Stimulated activated naive CD8-positive, alpha-beta T cell treated with anti-CD3 and anti-CD28 coated beads, Interleukin-15, amount 100 ng/mL, for 72 hours (primary cell): Measurements from ENCODE around the gene IL1RAPL1.

Experiments
- ATAC-seq: fragments of 150-1000 bp; cut with Tn5 transposase; 2 replicates; pipeline ENCODE4 v1.10.0; 2021; ENCODE audit warnings: mild to moderate bottlenecking, moderate library complexity
- DNase-seq, 2 donors: peaks; one replicate each; pipeline ENCODE4 v3.0.0; 2021 to 2022
- H3K27ac Mint-ChIP-seq, 2 donors: one replicate each; pipeline ENCODE4 v1.8.0; 2022; ENCODE audit warnings: mild to moderate bottlenecking in 2 of 2, mixed read lengths in 2 of 2, moderate library complexity in 2 of 2
- H3K27me3 Mint-ChIP-seq: one replicate; pipeline ENCODE4 v1.8.0; 2022; ENCODE audit warnings: mixed read lengths
- H3K4me1 Mint-ChIP-seq: one replicate; pipeline ENCODE4 v1.8.0; 2022; ENCODE audit warnings: mild to moderate bottlenecking, mixed read lengths
- H3K4me3 Mint-ChIP-seq, 2 donors: one replicate each; pipeline ENCODE4 v1.8.0; 2022; ENCODE audit warnings: mild to moderate bottlenecking in 2 of 2, mixed read lengths in 2 of 2, moderate library complexity in 1 of 2
- H3K9me3 Mint-ChIP-seq, 2 donors: one replicate each; pipeline ENCODE4 v1.8.0; 2022; ENCODE audit warnings: mixed read lengths in 2 of 2

The IL1RAPL1 gene

DNA sequence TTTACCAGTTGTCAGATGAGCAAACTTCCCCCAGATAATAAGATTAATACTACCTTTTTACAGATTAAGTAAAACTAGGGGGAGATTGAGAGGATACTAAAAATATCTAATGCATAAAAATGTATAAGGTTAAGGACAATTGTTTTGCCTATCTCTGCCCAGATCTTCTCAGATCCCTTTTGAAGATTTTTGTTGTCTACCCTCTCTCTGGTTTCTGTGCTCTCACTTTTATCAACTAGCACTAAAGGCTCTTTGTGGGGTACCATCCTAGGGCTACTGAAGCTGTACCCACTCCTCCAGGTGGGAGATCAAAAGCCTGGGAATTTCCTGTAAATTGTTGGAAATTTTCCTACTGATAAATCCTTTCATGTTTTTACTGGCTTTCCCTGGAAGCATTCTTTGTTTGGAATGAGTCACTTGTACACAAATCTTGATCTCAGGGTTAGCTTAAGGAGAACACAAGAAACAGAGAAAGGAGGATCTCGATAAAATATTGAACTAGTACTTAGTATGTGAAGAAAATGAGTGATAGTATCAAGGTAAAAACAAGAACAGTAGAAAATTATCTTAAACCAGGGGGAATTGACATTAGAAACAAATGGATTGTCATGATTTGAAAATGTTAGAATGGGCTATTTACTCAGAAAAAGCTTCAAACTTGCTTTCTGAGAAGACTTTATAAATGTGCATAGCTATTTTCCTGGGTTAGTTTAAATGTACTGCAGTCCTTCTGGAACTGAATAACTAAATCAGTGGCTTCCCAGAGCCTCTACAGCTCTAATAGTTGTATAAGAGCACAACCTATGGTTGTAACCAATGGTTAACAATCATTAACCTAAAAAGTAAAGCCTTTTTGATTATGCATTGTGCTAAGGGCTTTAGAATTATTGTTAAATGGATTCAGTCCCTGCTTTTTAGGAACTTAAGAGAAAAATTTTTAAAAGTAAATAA lies 948.2 kb downstream of the IL1RAPL1 start:
- DNase-seq (no peak), ATAC-seq (no peak)
- H3K4me3 Mint-ChIP-seq: no peak overlapping the region

DNA sequence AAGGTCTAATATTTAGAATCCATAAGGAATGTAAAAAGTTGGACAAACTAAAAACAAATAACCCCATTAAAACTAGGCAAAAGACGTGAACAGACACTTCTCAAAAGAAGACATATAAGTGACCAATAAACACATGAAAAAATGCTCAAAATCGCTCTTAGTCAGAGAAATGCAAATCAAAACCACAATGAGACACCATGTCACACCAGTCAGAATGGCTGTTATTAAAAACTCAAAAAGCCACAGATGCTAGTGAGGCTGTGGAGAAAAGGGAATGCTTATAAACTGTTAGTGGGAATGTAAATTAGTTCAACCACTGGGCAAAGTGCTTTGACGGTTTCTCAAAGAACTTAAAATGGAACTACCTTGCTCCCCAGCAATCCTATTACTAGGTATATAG lies 953.8 kb downstream of the IL1RAPL1 start:
- Mint-ChIP-seq H3K4me1 (no peaks in the 10 kb centered on the region), H3K27me3 (no peaks in the 10 kb centered on the region), H3K9me3 (no peaks in the 10 kb centered on the region), H3K27ac (no peak overlapping the region), H3K4me3 (no peak overlapping the region)
- DNase-seq: no peak
- ATAC-seq: no peak

More for the DNA sequence above, 948.2 kb downstream of the IL1RAPL1 start:
- Mint-ChIP-seq H3K27ac (no peak overlapping the region), H3K4me1 (no peaks in the 10 kb centered on the region), H3K27me3 (no peaks in the 10 kb centered on the region), H3K9me3 (no peaks in the 10 kb centered on the region)

GRCh38 chrX:29542152-29542551 lies 954.9 kb downstream of the IL1RAPL1 start:
- Mint-ChIP-seq H3K27me3 (no peaks in the 10 kb centered on the region), H3K4me3 (no peak overlapping the region), H3K9me3 (no peaks in the 10 kb centered on the region), H3K4me1 (no peaks in the 10 kb centered on the region), H3K27ac (no peak overlapping the region)
- DNase-seq (no peak), ATAC-seq (no peak)

DNA sequence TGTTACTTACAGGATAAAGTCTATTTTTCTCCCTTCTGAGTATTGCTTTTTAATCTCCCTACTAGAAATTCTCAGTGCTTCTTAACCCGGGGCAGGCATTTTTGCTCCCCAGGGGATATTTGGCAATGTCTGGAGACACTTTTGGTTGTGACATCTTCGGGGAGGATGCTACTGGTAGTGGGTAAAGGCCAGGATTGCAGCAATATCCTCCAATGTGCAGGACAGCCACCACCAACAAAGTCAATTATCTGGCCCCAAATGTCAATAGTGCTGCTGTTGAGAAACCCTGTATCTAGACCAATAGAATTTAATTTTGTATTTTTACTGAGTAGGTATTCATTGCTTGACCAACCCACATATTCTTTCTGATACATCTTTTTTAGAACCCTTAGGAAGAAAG lies 958.6 kb downstream of the IL1RAPL1 start:
- Mint-ChIP-seq H3K9me3 (no peaks in the 10 kb centered on the region), H3K4me1 (no peaks in the 10 kb centered on the region), H3K4me3 (no peak overlapping the region), H3K27me3 (no peaks in the 10 kb centered on the region), H3K27ac (no peak overlapping the region)
- DNase-seq (no peak), ATAC-seq (no peak)

DNA sequence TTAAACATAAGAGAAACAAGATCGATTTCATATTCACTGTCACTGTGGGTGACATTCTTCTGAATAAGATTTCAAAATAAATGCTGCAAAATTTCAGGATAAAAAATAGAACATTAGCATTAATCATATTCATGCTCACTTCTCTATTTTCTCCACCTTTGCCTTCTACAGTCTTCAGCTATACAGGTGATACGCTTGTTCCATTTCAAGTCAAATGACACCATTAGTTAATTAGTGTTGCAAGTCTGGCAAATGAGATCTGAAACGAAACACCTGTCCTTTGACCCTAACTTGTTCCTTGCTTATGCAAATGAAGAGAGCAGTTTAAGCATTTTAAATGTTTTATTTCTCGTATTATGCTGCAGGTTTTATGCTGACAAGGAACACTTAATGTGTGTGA lies 960.6 kb downstream of the IL1RAPL1 start:
- Mint-ChIP-seq H3K27me3 (no peaks in the 10 kb centered on the region), H3K4me3 (no peak overlapping the region), H3K4me1 (no peaks in the 10 kb centered on the region), H3K9me3 (no peaks in the 10 kb centered on the region), H3K27ac (no peak overlapping the region)
- ATAC-seq (no peak), DNase-seq (no peak)

GRCh38 chrX:29553542-29553941 lies 966.3 kb downstream of the IL1RAPL1 start:
- Mint-ChIP-seq H3K4me3 (no peak overlapping the region), H3K27ac (no peak overlapping the region), H3K9me3 (no peaks in the 10 kb centered on the region), H3K27me3 (no peaks in the 10 kb centered on the region), H3K4me1 (no peaks in the 10 kb centered on the region)
- no peak for DNase-seq
- ATAC-seq: no peak

- H3K9me3 Mint-ChIP-seq: no peaks in the 10 kb centered on the region
- no peak for DNase-seq
- H3K27ac Mint-ChIP-seq: no peak overlapping the region
- no peak overlapping the region for H3K4me3 Mint-ChIP-seq
- H3K27me3 Mint-ChIP-seq: no peaks in the 10 kb centered on the region
- no peak for ATAC-seq
- no peaks in the 10 kb centered on the region for H3K4me1 Mint-ChIP-seq
These were observed 968.3 kb downstream of the IL1RAPL1 start for GRCh38 chrX:29555465-29556091.

- Mint-ChIP-seq H3K27me3 (no peaks in the 10 kb centered on the region), H3K27ac (no peak overlapping the region), H3K9me3 (no peaks in the 10 kb centered on the region), H3K4me1 (no peaks in the 10 kb centered on the region), H3K4me3 (no peak overlapping the region)
- ATAC-seq: no peak
- no peak for DNase-seq
These were observed 972.8 kb downstream of the IL1RAPL1 start for GRCh38 chrX:29560065-29560464.

DNA sequence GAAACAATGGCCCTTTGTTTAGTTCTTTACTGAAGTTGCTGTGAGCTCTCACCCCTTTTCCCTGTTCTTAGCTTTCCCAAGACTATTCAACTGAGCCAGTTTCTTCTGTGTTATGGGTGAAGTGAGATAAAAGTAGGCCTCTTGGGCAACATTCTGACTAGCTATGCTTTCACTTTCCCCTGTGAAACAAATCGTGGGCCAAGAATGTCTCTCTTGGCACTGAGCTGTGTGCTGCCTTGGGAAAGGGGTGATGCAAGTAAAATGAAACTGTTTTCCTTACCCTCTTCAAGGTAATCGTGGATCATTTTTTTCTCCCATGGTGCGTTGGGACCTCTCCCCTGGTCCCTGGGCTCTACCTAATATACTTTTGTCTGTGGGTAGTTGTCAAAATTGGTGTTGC lies 974.2 kb downstream of the IL1RAPL1 start:
- Mint-ChIP-seq H3K27me3 (no peaks in the 10 kb centered on the region), H3K4me3 (no peak overlapping the region), H3K9me3 (no peaks in the 10 kb centered on the region), H3K27ac (no peak overlapping the region), H3K4me1 (no peaks in the 10 kb centered on the region)
- DNase-seq: no peak
- ATAC-seq: no peak

GRCh38 chrX:29580560-29580959 lies 993.3 kb downstream of the IL1RAPL1 start:
- ATAC-seq (no peak), DNase-seq (no peak)
- Mint-ChIP-seq H3K27me3 (no peaks in the 10 kb centered on the region), H3K4me3 (no peak overlapping the region), H3K4me1 (no peaks in the 10 kb centered on the region), H3K9me3 (peaks cover 12 to 17% of the 10 kb centered on the region in 2 donors), H3K27ac (no peak overlapping the region)

- H3K9me3 Mint-ChIP-seq: peaks cover 12 to 21% of the 10 kb centered on the region in 2 donors
- H3K27me3 Mint-ChIP-seq: no peaks in the 10 kb centered on the region
- no peak overlapping the region for H3K4me3 Mint-ChIP-seq
- no peaks in the 10 kb centered on the region for H3K4me1 Mint-ChIP-seq
- DNase-seq: no peak
- H3K27ac Mint-ChIP-seq: no peak overlapping the region
- ATAC-seq: no peak
These were observed 994.0 kb downstream of the IL1RAPL1 start for GRCh38 chrX:29581223-29581622.

DNA sequence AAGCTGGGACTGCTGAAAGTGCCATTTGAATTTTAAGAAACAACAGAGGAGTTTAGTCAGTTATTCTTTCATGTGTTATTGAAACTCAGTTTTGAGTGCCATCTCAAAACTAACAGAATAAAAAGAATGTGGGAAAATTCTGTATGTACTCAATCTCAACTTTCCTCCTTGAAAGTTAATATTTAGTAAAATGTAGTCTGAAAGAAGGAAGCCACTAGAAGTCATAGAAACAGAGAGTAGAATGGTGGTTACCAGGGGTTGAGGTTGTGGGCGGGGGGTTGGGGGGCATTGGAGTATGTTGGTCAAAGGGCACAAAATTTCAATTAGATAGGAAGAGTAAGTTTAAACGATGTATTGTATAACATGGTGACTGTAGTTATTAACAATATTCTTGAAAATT lies 999.9 kb downstream of the IL1RAPL1 start:
- no peak overlapping the region for H3K27ac Mint-ChIP-seq
- ATAC-seq (no peak), DNase-seq (no peak)
- peaks cover 6 to 21% of the 10 kb centered on the region in 2 donors for H3K9me3 Mint-ChIP-seq
- H3K4me1 Mint-ChIP-seq: no peaks in the 10 kb centered on the region
- no peak overlapping the region for H3K4me3 Mint-ChIP-seq
- H3K27me3 Mint-ChIP-seq: no peaks in the 10 kb centered on the region

GRCh38 chrX:29590921-29591320 lies 1003.7 kb downstream of the IL1RAPL1 start:
- Mint-ChIP-seq H3K27ac (no peak overlapping the region), H3K4me3 (no peak overlapping the region), H3K27me3 (no peaks in the 10 kb centered on the region), H3K4me1 (no peaks in the 10 kb centered on the region), H3K9me3 (no peaks in the 10 kb centered on the region)
- ATAC-seq (no peak), DNase-seq (no peak)

GRCh38 chrX:29604381-29604780 lies 1017.1 kb downstream of the IL1RAPL1 start:
- H3K27me3 Mint-ChIP-seq: no peaks in the 10 kb centered on the region
- no peak for ATAC-seq
- no peak overlapping the region for H3K27ac Mint-ChIP-seq
- no peak for DNase-seq
- no peak overlapping the region for H3K4me3 Mint-ChIP-seq
- H3K9me3 Mint-ChIP-seq: peaks cover 0 to 4% of the 10 kb centered on the region in 2 donors
- no peaks in the 10 kb centered on the region for H3K4me1 Mint-ChIP-seq

DNA sequence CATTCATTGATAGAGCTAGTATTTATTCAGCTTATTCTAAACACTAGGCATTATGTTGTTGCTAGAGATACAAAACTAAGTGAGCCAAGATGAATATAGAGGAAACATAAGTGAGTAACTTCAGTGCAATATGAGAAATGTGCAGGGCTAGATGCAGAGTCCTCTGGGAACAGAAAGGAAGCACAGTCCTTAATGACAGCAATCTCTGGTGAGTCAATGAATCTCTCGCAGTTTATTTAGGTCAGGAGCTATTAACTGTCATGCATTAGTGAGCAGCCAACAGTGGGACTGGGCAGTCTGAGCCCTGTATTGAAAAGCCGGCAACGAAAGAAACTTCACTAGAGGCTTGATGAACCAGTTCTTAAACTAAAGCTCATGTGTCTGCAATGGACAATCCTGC lies 1030.0 kb downstream of the IL1RAPL1 start:
- H3K9me3 Mint-ChIP-seq: no peaks in the 10 kb centered on the region
- no peak overlapping the region for H3K27ac Mint-ChIP-seq
- no peaks in the 10 kb centered on the region for H3K4me1 Mint-ChIP-seq
- H3K4me3 Mint-ChIP-seq: no peak overlapping the region
- DNase-seq: no peak
- no peaks in the 10 kb centered on the region for H3K27me3 Mint-ChIP-seq
- ATAC-seq: no peak

DNA sequence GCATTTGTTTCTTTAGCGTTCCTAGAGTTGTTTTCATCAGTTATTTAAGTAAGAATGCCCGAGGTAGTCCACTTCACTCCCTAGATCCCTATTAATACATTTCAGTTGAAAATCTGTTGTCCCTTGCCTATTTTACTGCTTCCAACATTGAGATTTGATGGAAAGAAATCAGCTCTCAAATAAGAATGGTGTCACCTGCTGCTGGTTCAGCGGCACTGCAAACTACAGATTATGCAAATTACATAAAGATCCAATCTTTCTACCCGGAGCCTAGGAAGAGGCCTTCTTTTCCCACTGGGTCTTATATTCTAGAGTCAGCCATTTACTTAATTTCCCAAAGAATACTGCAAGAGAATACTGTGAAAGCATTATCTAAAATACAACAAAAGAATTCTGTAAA lies 1030.5 kb downstream of the IL1RAPL1 start:
- DNase-seq (no peak), ATAC-seq (no peak)
- H3K9me3 Mint-ChIP-seq: no peaks in the 10 kb centered on the region
- H3K27me3 Mint-ChIP-seq: no peaks in the 10 kb centered on the region
- H3K27ac Mint-ChIP-seq: no peak overlapping the region
- no peaks in the 10 kb centered on the region for H3K4me1 Mint-ChIP-seq
- no peak overlapping the region for H3K4me3 Mint-ChIP-seq
